Fibroblast of skin of left biceps (primary cell): ENCODE data around the gene BMP8A.
"Not testable (repeated sequence)": the region's sequence is repeated elsewhere in the genome, so short reads cannot be mapped to it uniquely, and the experiment has no call there.

Experiments
- DNase-seq, 2 experiments: peaks; one replicate each; pipeline ENCODE4 v3.0.0-alpha.2; 2013; ENCODE audit warnings: low read depth in 2 of 2

BMP8A gene

GRCh38 chr1:39481289-39481688 is 10.1 kb upstream of the BMP8A start:
- DNase-seq, result no peak

GRCh38 chr1:39483276-39483675 is 8.2 kb upstream of the BMP8A start:
- DNase-seq, result no peak

GRCh38 chr1:39484564-39484963 is 6.9 kb upstream of the BMP8A start:
- DNase-seq, result no peak

GRCh38 chr1:39485046-39485803 is 6.2 kb upstream of the BMP8A start:
- DNase-seq, result no peak

- no peak for DNase-seq
Measured at GRCh38 chr1:39488012-39488545, 3.4 kb upstream of the BMP8A start.

- DNase-seq, result no peak
Measured at GRCh38 chr1:39488793-39489566, 2.5 kb upstream of the BMP8A start.

- DNase-seq, result no peak
Measured at GRCh38 chr1:39489567-39490239, 1.7 kb upstream of the BMP8A start.

GRCh38 chr1:39490596-39491145 is 765 bp upstream of the BMP8A start:
- DNase-seq, result no peak

GRCh38 chr1:39492118-39493042 is 944 bp downstream of the BMP8A start:
- not testable (repeated sequence) for DNase-seq

- not testable (repeated sequence) for DNase-seq
Measured at GRCh38 chr1:39493043-39493810, 1.8 kb downstream of the BMP8A start.

- DNase-seq, result no peak
Measured at GRCh38 chr1:39494671-39495410, 3.4 kb downstream of the BMP8A start.

GRCh38 chr1:39496520-39496919 is 5.1 kb downstream of the BMP8A start:
- DNase-seq, result not testable (repeated sequence)

- no peak for DNase-seq
Measured at GRCh38 chr1:39497585-39497984, 6.1 kb downstream of the BMP8A start.

- DNase-seq, result not testable (repeated sequence)
Measured at GRCh38 chr1:39498096-39498710, 6.8 kb downstream of the BMP8A start.

- not testable (repeated sequence) for DNase-seq
Measured at GRCh38 chr1:39498821-39499220, 7.4 kb downstream of the BMP8A start.

- no peak for DNase-seq
Measured at GRCh38 chr1:39499668-39500067, 8.2 kb downstream of the BMP8A start.

GRCh38 chr1:39500862-39501389 is 9.5 kb downstream of the BMP8A start:
- DNase-seq, result no peak

GRCh38 chr1:39501666-39502065 is 10.2 kb downstream of the BMP8A start:
- no peak for DNase-seq

- not testable (repeated sequence) for DNase-seq
Measured at GRCh38 chr1:39504436-39504835, 13.0 kb downstream of the BMP8A start.
